SK-N-SH treated with all-trans-retinoic acid at 6 μM for 48 hours (cell line): ENCODE data around the gene WDR19.

Source experiments
- ARNTL ChIP-seq: fragments of 450-650 bp; formaldehyde crosslinking; IDR thresholded peaks from 2 replicates; pipeline ENCODE4 v1.5.0; 2020; ENCODE audit warnings: low read depth, mild to moderate bottlenecking, moderate library complexity, borderline replicate concordance
- CSDC2 ChIP-seq: fragments of 250-450 bp; sonication (Bioruptor Pico); IDR thresholded peaks from 2 replicates; pipeline ENCODE4 v1.5.0; 2020; ENCODE audit warnings: mild to moderate bottlenecking, moderate library complexity
- GLIS3 ChIP-seq: fragments of 250-450 bp; sonication (Bioruptor Pico); IDR thresholded peaks from 2 replicates; pipeline ENCODE4 v1.5.0; 2020; ENCODE audit warnings: mild to moderate bottlenecking, moderate library complexity
- PATZ1 ChIP-seq: fragments of 250-450 bp; sonication (Bioruptor Pico); IDR thresholded peaks from 2 replicates; pipeline ENCODE4 v1.8.0; 2020; ENCODE audit warnings: mild to moderate bottlenecking, moderate library complexity, borderline replicate concordance
- RARB ChIP-seq: fragments of 250-450 bp; sonication (Bioruptor Pico); IDR thresholded peaks from 2 replicates; pipeline ENCODE4 v1.8.0; 2021; ENCODE audit warnings: mild to moderate bottlenecking, moderate library complexity
- SNAI2 ChIP-seq: fragments of 250-450 bp; sonication (Bioruptor Pico); IDR thresholded peaks from 2 replicates; pipeline ENCODE4 v1.5.0; 2020; ENCODE audit warnings: mild to moderate bottlenecking, moderate library complexity
- TCF4 ChIP-seq: fragments of 250-450 bp; sonication (Bioruptor Pico); IDR thresholded peaks from 2 replicates; pipeline ENCODE4 v1.8.0; 2021; ENCODE audit warnings: mild to moderate bottlenecking, moderate library complexity, borderline replicate concordance
- TOX ChIP-seq: fragments of 250-450 bp; sonication (Bioruptor Pico); IDR thresholded peaks from 2 replicates; pipeline ENCODE4 v1.8.0; 2021; ENCODE audit warnings: mild to moderate bottlenecking, moderate library complexity, borderline replicate concordance
- ZFP3 ChIP-seq: fragments of 250-450 bp; sonication (Bioruptor Pico); IDR thresholded peaks from 2 replicates; pipeline ENCODE4 v1.5.0; 2020; ENCODE audit warnings: mild to moderate bottlenecking, moderate library complexity
- TF ChIP-seq, protein P1 (sequence below): fragments of 250-450 bp; sonication (Bioruptor Pico); IDR thresholded peaks from 2 replicates; pipeline ENCODE4 v1.8.0; 2021; ENCODE audit warnings: low read depth, mild to moderate bottlenecking, moderate library complexity, borderline replicate concordance

- TF ChIP-seq TOX (CRISPR knock-in tag) (no peak), PATZ1 (no peak), RARB (CRISPR knock-in tag) (no peak), SNAI2 (CRISPR knock-in tag) (no peak), ZFP3 (CRISPR knock-in tag) (no peak), GLIS3 (CRISPR knock-in tag) (no peak), TCF4 (CRISPR knock-in tag) (no peak), CSDC2 (no peak), ARNTL (no peak)
- TF ChIP-seq, protein P1, sequence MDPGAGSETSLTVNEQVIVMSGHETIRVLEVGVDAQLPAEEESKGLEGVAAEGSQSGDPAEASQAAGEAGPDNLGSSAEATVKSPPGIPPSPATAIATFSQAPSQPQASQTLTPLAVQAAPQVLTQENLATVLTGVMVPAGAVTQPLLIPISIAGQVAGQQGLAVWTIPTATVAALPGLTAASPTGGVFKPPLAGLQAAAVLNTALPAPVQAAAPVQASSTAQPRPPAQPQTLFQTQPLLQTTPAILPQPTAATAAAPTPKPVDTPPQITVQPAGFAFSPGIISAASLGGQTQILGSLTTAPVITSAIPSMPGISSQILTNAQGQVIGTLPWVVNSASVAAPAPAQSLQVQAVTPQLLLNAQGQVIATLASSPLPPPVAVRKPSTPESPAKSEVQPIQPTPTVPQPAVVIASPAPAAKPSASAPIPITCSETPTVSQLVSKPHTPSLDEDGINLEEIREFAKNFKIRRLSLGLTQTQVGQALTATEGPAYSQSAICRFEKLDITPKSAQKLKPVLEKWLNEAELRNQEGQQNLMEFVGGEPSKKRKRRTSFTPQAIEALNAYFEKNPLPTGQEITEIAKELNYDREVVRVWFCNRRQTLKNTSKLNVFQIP (CRISPR knock-in tag): no peak
These were observed 98.4 kb downstream of the WDR19 start for GRCh38 chr4:39280770-39281169.
